Measurements from ENCODE around the gene RPL4. TPM values are rescaled to one million over a fixed set of nuclear protein-coding genes. Genes with fewer than 3 reads are reported as not detected.

The RPL4 gene
- total and polyA plus RNA-seq, 9 of the 15 experiments (the other 6 are each of a cell fraction or from before 2014, with no cell fraction given) = 2,055 to 7,760 (median 5,069) TPM

- TF ChIP-seq ZNF407 (IDR thresholded peaks at IDR 0.05; ENCODE audit: low read depth) = no peak
- TF ChIP-seq HDAC2 (IDR thresholded peaks at IDR 0.05) = peak; percentile 89
- peak; percentile 65 to 75 for TF ChIP-seq NRF1 (conservative IDR thresholded peaks at IDR 0.05 in 1 of 2, IDR thresholded peaks at IDR 0.05 in 1 of 2)
- TF ChIP-seq PBX2 (CRISPR knock-in tag; IDR thresholded peaks at IDR 0.05; ENCODE audit: low read depth) = no peak
- TF ChIP-seq PBX2 (tag; conservative IDR thresholded peaks at IDR 0.05; ENCODE audit: low read depth) = 0 out of 2 replicates have a peak, but pooled peaks have one; percentile 28
- TF ChIP-seq TCF7L2 (IDR thresholded peaks at IDR 0.05; ENCODE audit: low read depth, low read length) = no peak
- TF ChIP-seq THAP12 (CRISPR knock-in tag; IDR thresholded peaks at IDR 0.05) = peak; percentile 93
- no peak for TF ChIP-seq FIP1L1 (IDR thresholded peaks at IDR 0.05; ENCODE audit: low read depth, low read length, poor library complexity, severe bottlenecking)
- peak; percentile 54; the same call in 1 of the 2 replicates for TF ChIP-seq ZNF511 (CRISPR knock-in tag; IDR thresholded peaks at IDR 0.05)
- peak; percentile 67 for TF ChIP-seq ASH1L (IDR thresholded peaks at IDR 0.05; ENCODE audit: borderline replicate concordance, low read depth, partially characterized antibody)
- TF ChIP-seq STAG1 (CRISPR knock-in tag; IDR thresholded peaks at IDR 0.05; ENCODE audit: borderline replicate concordance) = no peak
These were observed at the start of gene RPL4, which contains the start of gene ZWILCH (continued) for GRCh38 chr15:66504563-66505429.
